NB4 (cell line): ENCODE measurements around the gene MSL3.

Experiments
- DNase-seq: peaks from one replicate; pipeline ENCODE4 v3.0.0; 2010; ENCODE audit warnings: low read depth
- H3K4me3 ChIP-seq: one replicate; pipeline ENCODE4 v1.5.1; 2011; ENCODE audit warnings: mild to moderate bottlenecking, low read depth, low read length, moderate library complexity
- CTCF ChIP-seq: IDR thresholded peaks from one replicate; pipeline ENCODE4 v1.5.1; 2012; ENCODE audit warnings: low read depth, low read length
- MAX ChIP-seq: IDR thresholded peaks from 2 replicates; pipeline ENCODE4 v1.6.1; 2011; ENCODE audit warnings: low read depth, low read length
- MYC ChIP-seq: IDR thresholded peaks from 2 replicates; pipeline ENCODE4 v1.6.1; 2011; ENCODE audit warnings: low read depth, low read length
- POLR2A ChIP-seq: IDR thresholded peaks from 2 replicates; pipeline ENCODE4 v1.6.1; 2011; ENCODE audit warnings: mild to moderate bottlenecking; ENCODE audit not compliant: insufficient read length; ENCODE audit errors: extremely low read depth

Gene MSL3, protein sequence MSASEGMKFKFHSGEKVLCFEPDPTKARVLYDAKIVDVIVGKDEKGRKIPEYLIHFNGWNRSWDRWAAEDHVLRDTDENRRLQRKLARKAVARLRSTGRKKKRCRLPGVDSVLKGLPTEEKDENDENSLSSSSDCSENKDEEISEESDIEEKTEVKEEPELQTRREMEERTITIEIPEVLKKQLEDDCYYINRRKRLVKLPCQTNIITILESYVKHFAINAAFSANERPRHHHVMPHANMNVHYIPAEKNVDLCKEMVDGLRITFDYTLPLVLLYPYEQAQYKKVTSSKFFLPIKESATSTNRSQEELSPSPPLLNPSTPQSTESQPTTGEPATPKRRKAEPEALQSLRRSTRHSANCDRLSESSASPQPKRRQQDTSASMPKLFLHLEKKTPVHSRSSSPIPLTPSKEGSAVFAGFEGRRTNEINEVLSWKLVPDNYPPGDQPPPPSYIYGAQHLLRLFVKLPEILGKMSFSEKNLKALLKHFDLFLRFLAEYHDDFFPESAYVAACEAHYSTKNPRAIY

GRCh38 chrX:11757719-11758399, at the start of gene MSL3:
TSS of gene MSL3 (plus strand) at chrX:11758237. CDS start at chrX:11758264, 27 bp downstream.
- DNase-seq = peak; percentile 67
- peak; percentile 38; the same call in 1 of the 2 replicates for TF ChIP-seq MAX
- TF ChIP-seq POLR2A = peak; percentile 36
- no peak for TF ChIP-seq MYC
- peak within 1 kb of the TSS; percentile 70 for H3K4me3 ChIP-seq

- TF ChIP-seq MYC = no peak
- no peak for TF ChIP-seq CTCF
- no peak for DNase-seq
- no peak overlapping the region for H3K4me3 ChIP-seq
These were observed 35.7 kb upstream of the MSL3 start for GRCh38 chrX:11722304-11722703.

- H3K4me3 ChIP-seq = no peak overlapping the region
- TF ChIP-seq CTCF (peak; percentile 59), POLR2A (no peak)
- DNase-seq = peak; percentile 17
These were observed 33.7 kb upstream of the MSL3 start for GRCh38 chrX:11724122-11725017.

DNA sequence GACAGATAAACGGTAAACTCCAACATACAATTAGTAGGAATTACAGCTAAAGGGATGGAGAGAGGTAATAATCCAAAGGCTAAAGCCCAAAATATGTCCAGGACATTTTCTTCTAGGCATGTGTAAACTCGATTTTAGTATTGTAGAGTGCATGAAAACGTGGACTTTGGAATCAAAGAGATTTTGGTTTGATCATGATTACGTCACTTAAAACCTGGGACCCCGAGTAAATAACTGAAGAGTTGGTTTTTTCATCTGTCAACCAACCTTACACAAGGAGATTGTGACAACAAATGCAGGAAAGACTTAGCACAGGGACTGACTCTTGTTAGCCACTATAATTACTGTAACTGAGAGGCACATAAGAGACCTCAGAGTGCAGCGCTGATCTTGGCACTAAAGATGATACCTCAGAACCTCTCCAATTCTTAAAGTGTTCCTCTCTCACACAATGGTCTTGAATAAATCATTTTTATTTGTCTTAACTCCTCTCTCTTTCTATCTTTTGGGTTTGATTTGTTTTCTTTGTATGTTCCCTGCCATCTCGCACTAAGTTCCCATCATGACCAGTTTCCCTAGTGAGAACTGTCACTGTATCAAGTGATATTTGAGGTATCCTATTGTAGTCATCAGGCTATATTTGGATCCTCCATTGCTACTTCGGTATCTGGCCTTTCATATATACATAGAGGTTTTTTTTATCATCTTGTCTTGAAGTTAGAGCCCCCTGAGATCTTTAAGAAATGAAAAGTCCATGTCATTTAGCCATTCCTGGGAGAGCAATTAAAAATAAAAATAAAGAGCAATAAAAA, 32.2 kb upstream of the MSL3 start:
- no peak for DNase-seq
- no peak overlapping the region for H3K4me3 ChIP-seq
- no peak for TF ChIP-seq MAX
- TF ChIP-seq POLR2A = no peak
- TF ChIP-seq CTCF = no peak
- TF ChIP-seq MYC = no peak

GRCh38 chrX:11728556-11728955, 29.5 kb upstream of the MSL3 start:
- H3K4me3 ChIP-seq = no peak overlapping the region
- TF ChIP-seq CTCF = no peak
- no peak for TF ChIP-seq MYC
- no peak for TF ChIP-seq POLR2A
- DNase-seq = no peak

DNA sequence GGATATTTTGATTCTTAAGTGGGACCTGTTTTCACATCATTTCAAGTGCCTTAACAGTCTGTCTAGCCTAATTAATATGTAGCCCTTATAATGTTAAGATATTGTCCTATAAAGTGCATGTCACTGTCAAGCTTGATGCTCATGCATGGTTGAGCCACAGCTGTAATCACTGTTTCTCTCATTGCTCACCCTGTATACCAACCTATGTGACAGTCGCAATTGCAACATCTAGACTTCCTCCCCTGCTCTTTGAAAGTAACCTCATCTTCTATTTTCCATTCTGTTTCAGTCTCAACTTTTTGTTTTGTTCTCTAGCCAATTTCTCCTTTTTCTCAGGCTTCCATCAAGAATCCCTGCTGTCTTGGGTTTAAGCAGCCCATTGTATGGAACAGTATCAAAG, 24.4 kb upstream of the MSL3 start:
- no peak overlapping the region for H3K4me3 ChIP-seq
- no peak for DNase-seq
- no peak for TF ChIP-seq MAX
- TF ChIP-seq CTCF = no peak
- no peak for TF ChIP-seq MYC
- no peak for TF ChIP-seq POLR2A
